ENCODE measurements around the gene FGF6.

Gene FGF6

GRCh38 chr12:4447151-4447550, 1.5 kb upstream of the FGF6 start:
- DNase-seq (ENCODE audit: low read depth in 2 of 2): no peak

DNA sequence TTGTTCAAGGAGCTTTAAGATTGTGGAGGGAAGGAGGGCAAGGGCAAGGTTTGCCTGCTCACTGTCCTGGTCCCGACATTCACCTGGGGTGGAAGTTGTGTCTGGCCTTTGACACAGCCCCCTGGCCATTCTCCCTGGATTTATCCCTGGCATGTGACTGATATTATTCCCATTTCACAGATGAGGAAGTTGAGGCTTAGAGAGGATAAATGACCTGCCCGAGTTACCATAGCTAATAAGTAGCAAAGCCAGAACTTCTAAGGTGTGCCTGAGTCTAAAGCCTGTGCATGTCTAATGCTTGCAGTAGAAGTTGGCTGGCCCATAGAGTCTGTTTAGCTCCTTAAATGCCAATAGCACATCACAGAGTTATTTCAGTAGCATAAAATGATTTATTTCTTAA, 720 bp upstream of the FGF6 start:
- no peak for DNase-seq (ENCODE audit: low read depth in 2 of 2)

GRCh38 chr12:4444031-4444430, 1.6 kb downstream of the FGF6 start:
- DNase-seq (ENCODE audit: low read depth in 2 of 2): no peak

DNA sequence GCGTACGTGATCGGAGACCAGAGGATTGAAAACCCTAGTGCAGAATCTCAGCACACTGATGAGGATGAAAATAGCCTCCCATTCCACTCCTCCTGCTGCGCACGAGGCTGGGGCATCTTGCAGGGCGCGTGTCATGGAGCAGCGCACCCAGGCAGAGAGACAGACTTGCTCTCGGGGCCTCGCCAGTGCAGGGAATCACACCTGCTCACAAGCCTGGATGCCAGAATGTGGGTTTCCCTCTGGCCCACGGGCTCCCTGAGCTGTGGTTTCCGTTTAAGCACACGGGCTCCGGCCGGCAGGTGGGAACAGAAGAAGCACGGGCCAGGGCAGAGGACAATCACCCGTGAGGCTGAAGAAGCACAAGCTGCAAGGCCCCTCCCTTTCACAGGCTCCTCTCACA, 2.0 kb downstream of the FGF6 start:
- DNase-seq (ENCODE audit: low read depth in 2 of 2): no peak

- no peak for DNase-seq (ENCODE audit: low read depth in 2 of 2)
These were observed 4.0 kb downstream of the FGF6 start for GRCh38 chr12:4441355-4442335.

GRCh38 chr12:4440187-4440941, 5.3 kb downstream of the FGF6 start:
- DNase-seq (ENCODE audit: low read depth in 2 of 2): no peak

DNA sequence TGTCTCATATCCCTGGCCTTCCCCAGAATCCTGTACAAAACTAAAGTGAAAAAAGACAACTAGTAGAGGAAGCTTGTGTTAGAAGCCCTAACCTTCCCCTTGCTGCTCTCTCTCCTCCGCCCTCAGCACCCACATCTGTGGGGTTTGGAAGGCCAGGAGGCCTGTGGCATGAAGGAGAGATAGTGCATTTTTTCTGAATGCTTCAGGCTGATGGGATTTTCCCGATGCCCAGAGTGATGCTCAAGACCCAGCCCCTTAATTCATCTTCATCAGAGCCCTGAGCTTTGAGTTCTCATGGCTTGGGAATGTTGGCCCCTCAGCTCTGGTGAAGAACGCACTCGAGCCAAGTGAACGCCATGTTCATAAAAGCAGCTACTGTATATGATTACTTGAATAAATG, 5.9 kb downstream of the FGF6 start:
- no peak for DNase-seq (ENCODE audit: low read depth in 2 of 2)

DNA sequence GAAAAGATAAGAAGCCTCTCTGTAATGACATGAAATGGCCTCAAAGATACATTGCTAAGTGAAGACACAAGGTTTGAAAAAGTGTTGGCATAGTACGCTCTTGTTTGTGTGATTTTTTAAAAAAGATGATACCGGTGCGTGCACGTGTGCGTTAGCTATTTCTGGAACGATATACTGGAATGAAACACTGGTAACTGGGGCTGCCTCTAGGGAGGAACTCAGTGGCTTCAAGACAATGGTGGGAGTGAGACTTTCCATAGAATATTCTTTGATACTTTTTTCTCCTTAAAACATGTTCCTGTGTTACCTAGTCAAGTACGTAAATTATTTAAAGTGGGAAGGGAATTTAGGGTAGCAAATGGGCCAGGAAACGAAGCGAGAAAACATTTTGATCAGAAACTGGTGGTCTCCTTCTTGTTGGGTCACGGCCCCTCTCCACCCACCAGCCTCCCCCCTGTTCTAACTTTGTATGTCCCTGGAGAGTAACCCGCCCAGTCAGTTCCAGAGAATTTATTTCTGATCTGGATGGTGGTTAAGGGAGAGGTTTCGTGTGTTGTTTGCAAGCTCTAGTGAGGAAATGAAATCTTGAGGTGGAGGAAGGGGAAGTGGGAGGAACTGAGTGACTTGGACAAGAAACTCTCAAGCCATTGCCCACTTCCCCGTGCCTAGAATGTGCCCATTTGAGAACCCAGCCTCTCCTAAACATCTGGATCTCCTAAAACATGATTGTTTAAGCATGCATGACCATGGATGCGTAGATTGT, 6.6 kb downstream of the FGF6 start:
- no peak for DNase-seq (ENCODE audit: low read depth in 2 of 2)

DNA sequence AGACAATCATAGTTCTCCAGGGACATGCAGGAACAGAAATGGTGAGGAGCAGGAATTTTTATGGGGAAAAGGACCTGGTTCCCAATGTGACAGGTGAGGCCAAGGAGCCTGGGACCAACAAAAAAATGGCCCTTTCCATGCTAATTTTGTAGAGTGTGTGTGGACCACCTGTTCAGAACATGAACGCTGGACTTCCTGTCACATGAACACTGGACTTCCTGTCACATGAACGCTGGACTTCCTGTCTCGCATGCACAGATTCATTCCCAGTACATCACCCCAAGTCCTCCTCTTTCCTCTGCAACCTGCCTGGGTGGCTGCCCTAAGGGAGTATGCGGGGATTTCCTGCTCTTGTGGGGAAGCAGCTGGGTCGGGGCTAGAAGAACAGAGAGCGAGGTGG, 10.1 kb downstream of the FGF6 start:
- no peak for DNase-seq (ENCODE audit: low read depth in 2 of 2)

GRCh38 chr12:4434706-4435425, 10.7 kb downstream of the FGF6 start:
- DNase-seq (ENCODE audit: low read depth in 2 of 2): no peak

- DNase-seq (ENCODE audit: low read depth in 2 of 2): no peak
These were observed 11.3 kb downstream of the FGF6 start for GRCh38 chr12:4434301-4434700.

DNA sequence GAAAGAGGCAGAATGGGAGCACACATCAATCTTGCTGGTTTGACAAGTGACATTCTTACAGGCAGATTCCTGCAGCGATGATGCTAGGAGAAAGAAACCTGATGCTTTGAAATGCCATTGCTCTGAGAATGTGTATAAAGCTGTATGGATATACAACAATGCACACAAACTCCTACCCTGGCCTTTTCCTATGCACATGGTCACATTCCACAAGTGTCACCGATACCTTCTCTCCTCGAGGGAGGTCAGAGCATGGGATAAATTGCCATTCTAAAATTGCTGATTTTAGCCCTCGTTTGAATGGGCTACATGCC, 11.9 kb downstream of the FGF6 start:
- no peak for DNase-seq (ENCODE audit: low read depth in 2 of 2)

DNA sequence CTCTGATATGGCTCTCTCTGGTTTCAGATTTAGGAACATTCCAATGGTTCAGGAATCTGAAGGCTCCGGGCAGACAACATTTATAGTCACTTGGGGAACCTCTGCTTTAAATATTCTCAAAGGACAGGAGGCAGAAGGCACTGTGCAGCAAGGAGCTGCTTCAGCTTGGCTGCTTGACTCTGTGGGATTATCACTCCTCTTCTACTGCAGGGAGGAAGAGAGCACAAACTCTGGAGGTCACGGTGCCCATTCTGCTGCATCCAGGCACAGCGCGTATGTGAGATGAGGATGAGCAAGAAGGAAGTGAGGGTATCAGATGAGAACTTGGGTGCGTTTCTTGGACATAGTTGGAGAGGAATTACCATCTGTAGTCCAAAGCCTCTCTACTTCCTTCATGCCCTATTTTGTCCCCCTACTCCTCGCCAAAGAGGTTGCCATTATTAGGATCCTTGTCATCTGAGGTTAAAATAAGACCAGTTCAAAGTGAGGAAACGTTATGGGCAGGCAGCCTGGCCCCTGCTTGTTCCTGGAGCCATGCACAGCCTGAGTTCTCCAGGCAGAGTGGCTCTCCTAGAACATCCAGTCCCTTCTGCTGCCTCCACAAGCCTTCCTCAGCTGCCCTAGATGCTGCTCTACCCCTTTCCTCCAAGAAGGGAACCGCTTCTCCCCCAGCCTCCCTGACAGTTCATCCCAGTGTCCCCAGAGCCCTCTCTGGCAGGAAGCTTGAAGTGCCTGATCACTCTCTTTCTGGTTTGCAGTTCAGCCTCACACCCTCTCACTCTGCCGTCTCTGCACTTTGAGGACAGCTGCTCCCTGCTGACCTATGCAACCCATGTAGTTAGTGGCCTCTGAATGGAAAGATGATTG, 12.5 kb downstream of the FGF6 start:
- no peak for DNase-seq (ENCODE audit: low read depth in 2 of 2)

GRCh38 chr12:4431866-4432265, 13.7 kb downstream of the FGF6 start:
- DNase-seq (ENCODE audit: low read depth in 2 of 2): no peak

DNA sequence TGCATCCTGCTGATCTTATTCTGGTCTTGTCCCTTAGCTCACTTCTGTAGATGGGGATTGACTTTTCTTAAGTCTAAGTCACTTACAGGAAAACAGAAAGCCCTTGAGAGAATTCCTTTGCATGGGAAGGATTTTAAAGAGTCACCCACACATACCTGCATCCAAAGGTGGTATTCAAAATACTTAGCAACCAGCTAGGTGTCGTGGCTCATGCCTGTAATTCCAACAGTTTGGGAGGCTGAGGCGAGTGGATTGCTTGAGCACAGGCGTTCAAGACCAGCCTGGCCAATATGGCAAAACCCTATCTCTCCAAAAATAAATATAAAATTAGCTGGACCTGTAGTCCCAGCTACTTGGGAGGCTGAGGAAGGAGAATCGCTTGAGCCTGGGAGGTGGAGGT, 14.2 kb downstream of the FGF6 start:
- no peak for DNase-seq (ENCODE audit: low read depth in 2 of 2)

GRCh38 chr12:4424422-4424821, 21.2 kb downstream of the FGF6 start:
- no peak for DNase-seq (ENCODE audit: low read depth in 2 of 2)

DNA sequence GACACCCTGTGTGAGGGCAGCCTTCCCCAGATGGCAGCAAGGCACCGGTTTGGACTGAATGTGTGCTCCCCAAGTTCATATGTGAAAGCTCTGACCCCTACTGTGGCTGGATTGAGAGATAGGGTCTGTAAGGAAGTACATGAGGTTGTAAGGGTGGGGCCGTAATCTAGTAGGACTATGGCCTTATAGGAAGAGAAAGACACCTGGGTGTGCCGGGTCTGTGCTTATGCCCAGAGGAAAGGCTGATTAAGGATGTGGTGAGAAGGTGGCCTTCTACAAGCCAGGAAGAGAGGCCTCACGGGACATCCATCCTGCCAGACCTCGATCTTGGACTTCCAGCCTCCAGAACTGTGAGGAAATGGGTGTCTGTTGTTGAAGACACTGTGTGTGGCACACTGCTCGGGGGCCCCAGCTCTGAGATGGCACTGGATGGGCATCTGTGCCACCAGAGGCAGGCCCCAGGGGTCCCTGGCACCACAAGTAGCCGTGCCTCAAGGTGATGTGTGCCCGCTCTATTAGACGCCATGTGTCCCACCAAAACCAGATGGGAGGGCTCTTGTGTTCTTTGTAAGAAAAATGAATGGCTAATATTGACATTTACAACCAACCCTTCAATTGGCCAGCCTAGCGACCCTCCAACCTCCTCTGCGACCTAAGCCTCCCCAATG, 22.0 kb downstream of the FGF6 start:
- no peak for DNase-seq (ENCODE audit: low read depth in 2 of 2)

DNA sequence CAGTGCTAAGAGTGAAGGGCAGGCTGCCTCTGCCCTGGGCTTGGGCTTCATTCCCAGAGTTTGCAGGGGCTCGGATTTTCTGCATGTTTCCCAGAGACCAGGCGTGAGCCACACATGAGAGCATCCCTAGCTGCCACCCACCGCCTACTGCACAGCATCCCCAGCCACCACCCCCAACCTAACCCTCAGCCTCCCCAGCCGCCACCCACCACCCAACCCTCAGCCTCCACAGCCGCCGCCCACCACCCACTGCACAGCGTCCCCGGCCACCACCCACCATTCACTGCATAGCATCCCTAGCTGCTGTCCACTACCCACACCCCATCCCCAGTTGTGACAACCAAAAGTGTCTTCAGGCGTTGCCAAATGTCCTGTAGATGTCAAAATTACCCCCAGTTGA, 22.6 kb downstream of the FGF6 start:
- DNase-seq (ENCODE audit: low read depth in 2 of 2): no peak

DNA sequence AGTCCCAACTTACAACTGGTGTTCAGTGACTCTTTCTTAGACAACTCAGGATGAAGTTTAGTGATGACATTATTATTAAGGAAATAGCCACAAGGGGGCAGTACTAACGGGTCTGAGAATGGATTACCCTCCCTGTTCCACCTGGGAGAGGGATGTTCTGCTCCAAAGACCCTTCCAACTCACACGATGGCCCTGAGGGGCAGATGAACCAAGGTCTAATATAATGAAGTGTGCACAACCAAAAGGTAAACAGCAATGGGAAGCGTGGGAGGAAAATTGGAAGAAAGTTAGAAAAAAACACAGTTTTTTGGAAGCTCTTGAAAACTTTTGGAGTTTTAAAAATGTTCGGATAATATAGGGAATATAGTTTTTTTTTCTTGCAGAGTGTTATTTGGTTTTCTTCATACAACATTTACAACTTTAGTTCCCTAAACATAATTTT, 24.0 kb downstream of the FGF6 start:
- DNase-seq (ENCODE audit: low read depth in 2 of 2): no peak

DNA sequence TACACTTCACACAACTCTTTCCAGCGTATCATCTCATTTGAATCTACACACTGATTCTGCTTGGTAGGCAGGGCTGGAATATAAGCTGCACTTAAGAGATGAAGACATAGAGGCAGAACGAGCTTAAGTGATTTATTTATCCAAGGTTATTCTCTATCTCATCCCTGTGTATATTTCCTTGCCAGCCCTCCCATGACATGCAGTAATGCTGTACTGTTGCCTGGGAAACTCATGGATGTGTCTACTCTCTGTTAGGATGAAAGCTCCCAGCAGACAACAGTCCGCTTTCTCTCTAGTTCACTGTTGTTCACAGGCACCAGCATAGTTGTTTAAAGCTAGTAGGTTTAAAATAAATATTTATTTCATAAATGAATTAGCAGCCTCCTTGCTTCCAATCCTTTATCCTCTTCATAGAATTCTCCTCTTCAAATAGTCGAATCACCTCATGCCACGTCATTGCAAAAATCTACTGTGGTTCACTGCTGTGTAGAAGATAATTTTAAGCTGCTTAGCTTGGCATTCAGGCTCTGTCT, 25.4 kb downstream of the FGF6 start:
- no peak for DNase-seq (ENCODE audit: low read depth in 2 of 2)
